Ovary (tissue), 9 donors: Measurements from ENCODE around the gene PLCD1. TPM values are rescaled to one million over a fixed set of nuclear protein-coding genes. Genes with fewer than 3 reads are reported as not detected.
"Not testable (repeated sequence)": the region's sequence is repeated elsewhere in the genome, so short reads cannot be mapped to it uniquely, and the experiment has no call there.

Experiments
- DNase-seq, 5 donors: peaks; one replicate each; pipeline ENCODE4 v3.0.0-alpha.2; 2019 to 2020
- H3K27ac ChIP-seq, 2 donors: fragments of 200-600 bp; one replicate each; pipeline versions ENCODE4 v1.5.1 to v1.8.0; 2019 to 2022
- H3K27me3 ChIP-seq: fragments of 200-600 bp; one replicate; pipeline ENCODE4 v1.8.0; 2022
- H3K36me3 ChIP-seq: fragments of 200-600 bp; sonication (generic); one replicate; pipeline ENCODE4 v1.5.1; 2019
- H3K4me1 ChIP-seq: one replicate; pipeline ENCODE4 v1.8.1; 2013; ENCODE audit warnings: mild to moderate bottlenecking, moderate library complexity; ENCODE audit not compliant: insufficient read depth
- H3K4me3 ChIP-seq: fragments of 200-600 bp; sonication (generic); one replicate; pipeline ENCODE4 v1.5.1; 2017
- H3K9me3 ChIP-seq, 2 donors: fragments of 200-600 bp in 1 of 2; sonication (generic) in 1 of 2; one replicate each; pipeline versions ENCODE4 v1.5.1 to v1.8.1; 2013 to 2019; ENCODE audit warnings: mild to moderate bottlenecking in 1 of 2, moderate library complexity in 1 of 2
- EP300 ChIP-seq: sonication (generic); formaldehyde crosslinking; IDR thresholded peaks from one replicate; pipeline ENCODE4 v1.6.1; 2017; ENCODE audit warnings: antibody characterized with exemption
- POLR2A ChIP-seq: fragments of 450-650 bp; IDR thresholded peaks from one replicate; pipeline ENCODE4 v1.6.1; 2017; ENCODE audit warnings: antibody characterized with exemption, mild to moderate bottlenecking, moderate library complexity
- WGBS, 3 donors: extraction: QIAGEN DNeasy Blood & Tissue Kit in 1 of 3; methylation state at CpG; one replicate each; pipeline versions ENCODE4 v1.1.5 to v1.1.7; 2013 to 2017; 5-methylcytosine and 5-hydroxymethylcytosine counted together
- intact Hi-C, 4 donors: fragments of 100-400 bp; cut with DNase I; formaldehyde crosslinking; loops; one replicate each; pipeline versions ENCODE4 v1.11.0 to v1.15.1; 2022 to 2023
- polyA plus RNA-seq, 2 donors: library from polyadenylated mRNA; stranded (reverse); fragments of 200-250 nt in 1 of 2; fragments of 350-450 nt in 1 of 2; fragmentation: Illumina TruSeq in 1 of 2; extraction: RNeasy Lipid Tissue Mini Kit (QIAGEN cat#74804) in 1 of 2; gene quantifications; one replicate each; pipeline ENCODE4 v1.2.3, GENCODE V29; 2013 to 2014
- total RNA-seq, 7 donors: library from RNA; depleted of rRNA in 2 of 7; stranded (reverse); fragments of >200 nt in 2 of 7; fragmentation: NEBNext Ultra II Directional in 3 of 7; extraction: Animal tissue kit (Norgen Biotek cat#: 25700) in 3 of 7; gene quantifications; one replicate each; pipeline versions ENCODE4 v1.1.0 to v1.2.4, GENCODE V29; 2016 to 2023
- TF ChIP-seq, protein P1 (sequence below), 3 donors: fragments of 450-650 bp in 2 of 3; fragments of 200-600 bp in 1 of 3; IDR thresholded peaks; one replicate each; pipeline versions ENCODE4 v1.5.1 to v1.8.0; 2016 to 2022; ENCODE audit warnings: antibody characterized with exemption in 3 of 3, mild to moderate bottlenecking in 1 of 3
- donor health status: DM: no; HTN: no; CAD: no; lungs with moderate emphysema.
- donor health status: DM: no; HTN: no; CAD: no.
- donor health status: Bipolar disorder and iron deficiency.
- donor health status: DM: yes; HTN: yes; CAD: no.
- donor health status: DM: no; HTN: no; CAD: no.
- donor health status: DM: yes; HTN: yes; CAD: no.

The PLCD1 gene
- total and polyA plus RNA-seq, 9 donors, result 12.3 to 62.3 (median 27.0) TPM

DNA sequence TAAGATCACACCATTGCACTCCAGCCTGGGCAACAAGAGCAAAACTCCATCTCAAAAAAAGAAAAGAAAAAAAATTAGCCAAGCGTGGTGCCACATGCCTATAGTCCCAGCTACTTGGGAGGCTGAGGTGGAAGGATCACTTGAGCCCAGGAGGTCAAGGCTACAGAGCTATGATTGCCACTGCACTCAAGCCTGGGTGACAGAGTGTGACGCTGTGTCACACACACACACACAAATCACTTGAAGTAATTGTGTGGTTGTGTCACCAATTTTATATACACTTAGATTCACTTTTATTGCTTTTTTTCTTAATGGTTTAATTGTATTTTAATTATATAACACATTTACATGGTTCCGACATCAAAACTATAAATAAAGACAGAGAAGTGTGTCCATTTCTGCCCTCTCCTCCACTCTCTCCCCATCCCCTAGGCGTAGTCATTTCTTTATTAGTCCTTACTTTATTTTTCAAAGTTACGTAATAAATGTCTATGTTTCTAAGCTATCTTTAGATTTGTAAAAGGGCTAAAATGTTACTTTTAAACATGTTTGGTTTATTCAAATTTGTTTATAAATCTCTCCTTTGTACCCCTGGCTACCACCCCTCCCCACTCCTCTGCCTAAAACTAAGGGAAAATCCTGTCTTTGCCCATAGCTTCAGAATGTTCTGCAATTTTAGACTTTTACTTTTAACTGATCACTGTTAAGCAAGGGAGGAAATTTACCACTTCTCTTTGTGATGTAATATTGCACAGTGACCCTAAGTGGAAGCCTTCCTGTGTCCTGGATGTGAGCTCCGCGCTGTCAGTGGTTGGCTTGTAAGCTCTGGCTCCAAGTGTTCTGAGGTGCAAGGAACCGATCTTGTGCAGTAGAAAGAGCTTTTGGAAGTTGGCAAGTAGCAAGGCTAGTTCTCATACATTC lies 49.6 kb downstream of the PLCD1 start:
- Histone ChIP-seq H3K9me3 (no peaks in the 10 kb centered on the region), H3K27ac (no peak overlapping the region), H3K4me1 (no peaks in the 10 kb centered on the region), H3K27me3 (no peaks in the 10 kb centered on the region), H3K4me3 (no peak overlapping the region), H3K36me3 (no peaks in the 10 kb centered on the region)
- no peak for DNase-seq
- intact Hi-C loops, result no loop called here
- TF ChIP-seq POLR2A, result no peak
- TF ChIP-seq EP300, result no peak
- TF ChIP-seq, protein P1, sequence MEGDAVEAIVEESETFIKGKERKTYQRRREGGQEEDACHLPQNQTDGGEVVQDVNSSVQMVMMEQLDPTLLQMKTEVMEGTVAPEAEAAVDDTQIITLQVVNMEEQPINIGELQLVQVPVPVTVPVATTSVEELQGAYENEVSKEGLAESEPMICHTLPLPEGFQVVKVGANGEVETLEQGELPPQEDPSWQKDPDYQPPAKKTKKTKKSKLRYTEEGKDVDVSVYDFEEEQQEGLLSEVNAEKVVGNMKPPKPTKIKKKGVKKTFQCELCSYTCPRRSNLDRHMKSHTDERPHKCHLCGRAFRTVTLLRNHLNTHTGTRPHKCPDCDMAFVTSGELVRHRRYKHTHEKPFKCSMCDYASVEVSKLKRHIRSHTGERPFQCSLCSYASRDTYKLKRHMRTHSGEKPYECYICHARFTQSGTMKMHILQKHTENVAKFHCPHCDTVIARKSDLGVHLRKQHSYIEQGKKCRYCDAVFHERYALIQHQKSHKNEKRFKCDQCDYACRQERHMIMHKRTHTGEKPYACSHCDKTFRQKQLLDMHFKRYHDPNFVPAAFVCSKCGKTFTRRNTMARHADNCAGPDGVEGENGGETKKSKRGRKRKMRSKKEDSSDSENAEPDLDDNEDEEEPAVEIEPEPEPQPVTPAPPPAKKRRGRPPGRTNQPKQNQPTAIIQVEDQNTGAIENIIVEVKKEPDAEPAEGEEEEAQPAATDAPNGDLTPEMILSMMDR (IDR thresholded peaks at IDR 0.05), result no peak
- 89 to 97% (median 93%) methylated on average over 8 of the region's 8 CpGs for WGBS, 3 donors

DNA sequence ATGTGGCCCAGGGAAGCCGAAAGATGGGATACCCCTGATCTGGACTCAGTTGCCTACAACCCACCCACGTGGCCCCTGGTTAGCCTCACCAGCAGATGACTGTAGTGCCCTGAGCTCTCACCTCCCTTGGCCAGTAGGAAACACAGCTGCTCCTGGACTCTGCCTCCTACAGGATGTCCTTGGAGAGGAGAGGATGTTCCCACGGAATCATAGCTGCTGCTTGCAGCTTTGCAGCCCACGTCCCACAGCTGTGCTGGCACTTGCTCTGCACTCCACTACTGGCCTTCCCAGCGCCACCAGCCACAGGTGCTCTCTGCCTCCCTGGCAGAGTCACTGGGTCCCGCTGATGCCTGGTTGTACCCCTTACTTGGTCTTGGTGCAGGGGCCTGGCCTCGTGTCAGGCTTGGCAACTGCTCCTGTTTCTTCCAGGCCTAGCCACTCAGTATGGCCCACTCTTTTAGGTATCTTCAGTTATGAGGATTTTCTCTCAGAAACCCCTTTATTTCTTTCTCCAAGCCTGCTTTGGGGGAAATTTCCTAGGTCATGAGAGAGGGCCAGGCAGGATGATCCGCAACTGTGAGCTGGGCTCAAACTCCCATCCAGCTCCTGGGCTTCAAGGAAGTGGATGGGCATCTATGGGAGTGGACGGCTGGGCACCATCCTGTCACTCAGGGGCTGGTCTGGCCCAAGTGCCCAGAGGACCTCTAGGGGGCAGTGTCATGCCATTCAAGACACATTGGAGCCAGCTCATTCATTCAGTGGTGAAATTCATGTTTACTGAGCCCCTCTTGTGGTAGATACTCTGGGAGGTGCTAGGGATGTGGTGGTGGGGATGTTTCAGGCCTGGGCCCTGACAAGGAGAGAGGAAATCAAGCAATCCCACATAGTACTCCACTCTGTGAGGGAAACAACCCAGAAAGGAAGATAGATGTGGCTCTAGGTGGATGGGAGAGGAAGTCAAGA lies 55.0 kb downstream of the PLCD1 start:
- WGBS, 3 donors, result 46 to 58% (median 48%) methylated on average over 9 of the region's 9 CpGs
- H3K36me3 ChIP-seq, result no peaks in the 10 kb centered on the region
- intact Hi-C loops, result no loop called here
- no peaks in the 10 kb centered on the region for H3K9me3 ChIP-seq
- H3K27ac ChIP-seq, result no peak overlapping the region
- no peak overlapping the region for H3K4me3 ChIP-seq
- no peaks in the 10 kb centered on the region for H3K27me3 ChIP-seq
- DNase-seq, result peak in 1 of 5 donors; percentile 49
- no peak for TF ChIP-seq EP300
- TF ChIP-seq, protein P1 (IDR thresholded peaks at IDR 0.05), result peak in 2 of 3 donors; percentile 22 to 41
- peaks cover 2% of the 10 kb centered on the region for H3K4me1 ChIP-seq

DNA sequence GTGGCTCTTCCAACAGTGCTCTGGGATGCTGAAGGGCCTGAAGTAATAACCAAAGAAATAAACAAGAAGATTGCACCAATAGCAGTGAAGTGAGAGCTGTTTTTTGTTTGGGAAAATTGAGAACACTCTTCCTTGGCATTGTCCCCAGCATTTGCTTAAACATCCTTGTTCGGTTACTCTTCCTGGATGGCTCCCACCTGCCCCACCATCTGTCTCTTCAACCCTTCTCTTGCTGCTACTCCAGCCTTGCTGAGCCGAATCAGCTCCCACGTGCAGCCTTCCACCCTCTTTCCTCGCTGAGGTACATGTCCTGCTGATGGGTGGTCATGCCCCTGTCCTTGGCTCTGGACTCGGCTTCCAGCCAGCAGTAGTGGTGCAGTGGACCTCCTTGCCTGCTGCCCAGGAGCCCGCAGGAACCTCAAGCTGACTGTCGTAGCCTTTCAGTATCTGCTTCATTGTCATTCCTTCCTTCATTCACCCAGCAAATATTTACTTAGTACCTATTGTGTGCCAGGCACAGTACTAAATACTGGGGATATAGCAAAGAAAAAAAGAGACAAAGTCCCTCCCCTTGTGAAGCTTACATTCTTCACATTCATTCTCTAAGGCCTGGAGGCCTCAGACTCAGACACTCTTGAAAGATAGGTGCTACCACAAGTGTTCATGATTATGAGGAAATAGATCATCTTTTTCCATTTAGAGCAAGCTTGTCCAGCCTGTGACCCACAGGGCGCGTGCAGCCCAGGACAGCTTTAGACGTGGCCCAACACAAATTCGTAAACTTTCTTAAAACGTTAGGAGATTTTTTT lies 56.0 kb downstream of the PLCD1 start:
- Histone ChIP-seq H3K9me3 (no peaks in the 10 kb centered on the region), H3K36me3 (no peaks in the 10 kb centered on the region), H3K27me3 (no peaks in the 10 kb centered on the region), H3K4me1 (peaks cover 2% of the 10 kb centered on the region), H3K4me3 (no peak overlapping the region), H3K27ac (no peak overlapping the region)
- DNase-seq, result peak in 1 of 5 donors; percentile 65
- WGBS, 3 donors, result 40 to 51% (median 48%) methylated on average over 12 of the region's 12 CpGs
- TF ChIP-seq EP300 (no peak), POLR2A (no peak)
- TF ChIP-seq, protein P1 (IDR thresholded peaks at IDR 0.05), result no peak
- intact Hi-C loops, result no loop called here

DNA sequence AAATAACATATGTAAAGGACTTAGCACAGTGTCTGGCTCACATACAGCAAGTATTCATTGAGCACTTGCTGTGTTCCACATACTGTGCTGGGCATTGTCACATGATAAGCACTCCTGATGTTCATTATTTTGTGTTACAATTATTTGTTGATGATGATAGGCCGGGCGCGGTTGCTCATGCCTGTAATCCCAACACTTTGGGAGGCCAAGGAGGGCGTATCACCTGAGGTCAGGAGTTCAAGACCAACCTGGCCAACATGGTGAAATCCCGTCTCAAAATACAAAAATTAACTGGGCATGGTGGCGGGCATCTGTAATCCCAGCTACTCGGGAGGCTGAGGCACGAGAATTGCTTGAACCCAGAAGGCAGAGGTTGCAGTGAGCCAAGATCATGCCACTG lies 57.4 kb downstream of the PLCD1 start:
- WGBS, 3 donors, result 90 to 96% (median 94%) methylated on average over 8 of the region's 8 CpGs
- H3K9me3 ChIP-seq, intact Hi-C loops, H3K4me3 ChIP-seq, H3K36me3 ChIP-seq, H3K4me1 ChIP-seq, H3K27me3 ChIP-seq, DNase-seq, H3K27ac ChIP-seq: not testable (repeated sequence)
